AG04450 (cell line): ENCODE measurements around the gene KRT222. TPM values are rescaled to one million over a fixed set of nuclear protein-coding genes. Genes with fewer than 3 reads are reported as not detected.

Source experiments
- CTCF ChIA-PET: fragments of 300-600, 350-600 bp; formaldehyde crosslinking; extraction: SDS; loops from one replicate; lab custom pipeline; 2022; ENCODE audit warnings: antibody characterized with exemption, inconsistent platforms; lab: Charles Lee
- POLR2A ChIA-PET: fragments of 350-600 bp; formaldehyde crosslinking; extraction: SDS; loops from one replicate; lab custom pipeline; 2021; ENCODE audit warnings: antibody characterized with exemption, inconsistent platforms; lab: Yijun Ruan, JAX
- DNase-seq: peaks from one replicate; pipeline ENCODE4 v3.0.0-alpha.2; 2011; ENCODE audit warnings: low read depth, low spot score
- H3K27ac ChIP-seq: one replicate; pipeline ENCODE4 v1.5.1; 2012; ENCODE audit warnings: low read depth, low read length, control low read depth
- H3K27me3 ChIP-seq: one replicate; pipeline ENCODE4 v1.6.0; 2012; ENCODE audit warnings: low read length; ENCODE audit not compliant: control insufficient read depth, insufficient read depth
- H3K4me3 ChIP-seq: 2 replicates; pipeline ENCODE4 v1.5.1; 2011; ENCODE audit warnings: mild to moderate bottlenecking, low read depth, low read length, control low read depth
- H3K9me3 ChIP-seq: 2 replicates; pipeline ENCODE4 v1.5.1; 2012; ENCODE audit warnings: low read length; ENCODE audit not compliant: control insufficient read depth, insufficient read depth
- CTCF ChIP-seq: IDR thresholded peaks from 2 replicates; pipeline ENCODE4 v1.5.1; 2011; ENCODE audit warnings: low read depth, low read length, control low read depth, inconsistent platforms
- polyA plus RNA-seq: library from polyadenylated mRNA; depleted of rRNA; stranded (reverse); fragments of >200 nt; gene quantifications from 2 replicates; pipeline ENCODE4 v1.2.3, GENCODE V29; 2011

Gene KRT222
- polyA plus RNA-seq, 1 experiment: not detected

GRCh38 chr17:40679523-40679907, 14.5 kb upstream of the KRT222 start:
- Histone ChIP-seq H3K27me3 (peaks cover 32% of the 10 kb centered on the region), H3K9me3 (no peaks in the 10 kb centered on the region), H3K4me3 (no peak overlapping the region), H3K27ac (no peak overlapping the region)
- TF ChIP-seq CTCF: no peak
- ChIA-PET CTCF (interaction anchor here (2.1 kb wide), 1 partner anchor 60 kb away, joined by 5 read pairs; no protein-coding TSS in a partner anchor), POLR2A (no interaction called here)
- no peak for DNase-seq

GRCh38 chr17:40678902-40679522, 14.0 kb upstream of the KRT222 start:
- no peak overlapping the region for H3K27ac ChIP-seq
- H3K9me3 ChIP-seq: no peaks in the 10 kb centered on the region
- DNase-seq: no peak
- H3K4me3 ChIP-seq: no peak overlapping the region
- CTCF ChIA-PET: interaction anchor here (2.1 kb wide), 1 partner anchor 59 kb away, joined by 5 read pairs; no protein-coding TSS in a partner anchor
- peaks cover 30% of the 10 kb centered on the region for H3K27me3 ChIP-seq
- TF ChIP-seq CTCF: no peak
- POLR2A ChIA-PET: no interaction called here

GRCh38 chr17:40675905-40676304, 10.9 kb upstream of the KRT222 start:
- ChIA-PET POLR2A (no interaction called here), CTCF (interaction anchor here (1.2 kb wide), 1 partner anchor 9 kb away, joined by 3 read pairs; no protein-coding TSS in a partner anchor)
- Histone ChIP-seq H3K9me3 (no peaks in the 10 kb centered on the region), H3K27ac (no peak overlapping the region), H3K4me3 (no peak overlapping the region), H3K27me3 (peaks cover 37% of the 10 kb centered on the region)
- DNase-seq: no peak
- no peak for TF ChIP-seq CTCF

GRCh38 chr17:40672654-40673053, 7.7 kb upstream of the KRT222 start:
- no peak for DNase-seq
- TF ChIP-seq CTCF: no peak
- ChIA-PET CTCF (no interaction called here), POLR2A (no interaction called here)
- Histone ChIP-seq H3K4me3 (no peak overlapping the region), H3K27me3 (peaks cover 29% of the 10 kb centered on the region), H3K27ac (no peak overlapping the region), H3K9me3 (no peaks in the 10 kb centered on the region)

GRCh38 chr17:40671282-40671681, 6.3 kb upstream of the KRT222 start:
- DNase-seq: no peak
- POLR2A ChIA-PET: no interaction called here
- Histone ChIP-seq H3K4me3 (no peak overlapping the region), H3K9me3 (no peaks in the 10 kb centered on the region), H3K27me3 (peaks cover 19% of the 10 kb centered on the region), H3K27ac (no peak overlapping the region)
- CTCF ChIA-PET: no interaction called here
- TF ChIP-seq CTCF: no peak
